Psoas muscle (tissue), 8 donors: Measurements from ENCODE around the gene SH2D3A. TPM values are rescaled to one million over a fixed set of nuclear protein-coding genes. Genes with fewer than 3 reads are reported as not detected.

Experiments
- ATAC-seq, 4 donors: fragments of 200-7000 bp; cut with Tn5 transposase; one replicate each; pipeline ENCODE4 v1.9.1; 2020; ENCODE audit warnings: moderate library complexity in 3 of 4, mild to moderate bottlenecking in 2 of 4
- DNase-seq, 2 donors: peaks; one replicate each; pipeline ENCODE4 v3.0.0-alpha.2; 2020
- H3K27ac ChIP-seq: fragments of 200-600 bp; one replicate; pipeline ENCODE4 v1.8.0; 2022
- H3K27me3 ChIP-seq, 3 donors: fragments of 200-600 bp in 1 of 3; one replicate each; pipeline versions ENCODE4 v1.6.1 to v1.8.0; 2013 to 2022; ENCODE audit warnings: low read length in 2 of 3, mild to moderate bottlenecking in 2 of 3, moderate library complexity in 1 of 3; ENCODE audit not compliant: insufficient read depth in 3 of 3
- H3K36me3 ChIP-seq, 2 donors: fragments of 200-600 bp in 1 of 2; one replicate each; pipeline versions ENCODE4 v1.6.1 to v1.8.0; 2013 to 2022; ENCODE audit warnings: low read depth in 1 of 2, mild to moderate bottlenecking in 1 of 2, moderate library complexity in 1 of 2; ENCODE audit not compliant: insufficient read depth in 1 of 2
- H3K4me1 ChIP-seq: fragments of 200-600 bp; one replicate; pipeline ENCODE4 v1.8.0; 2022
- H3K4me3 ChIP-seq: fragments of 200-600 bp; one replicate; pipeline ENCODE4 v1.8.0; 2022; ENCODE audit warnings: mild to moderate bottlenecking
- H3K9me3 ChIP-seq: fragments of 200-600 bp; one replicate; pipeline ENCODE4 v1.8.0; 2022
- CTCF ChIP-seq: fragments of 200-600 bp; IDR thresholded peaks from one replicate; pipeline ENCODE4 v1.8.0; 2022; ENCODE audit warnings: antibody characterized with exemption
- WGBS, 3 donors: extraction: QIAGEN DNeasy Blood & Tissue Kit; methylation state at CpG; one replicate each; pipeline versions ENCODE4 v1.1.6 to v1.1.7; 2013; 5-methylcytosine and 5-hydroxymethylcytosine counted together
- intact Hi-C, 2 donors: fragments of 100-400 bp; cut with DNase I; formaldehyde crosslinking; loops; one replicate each; pipeline versions ENCODE4 v1.11.0 to v1.14.2; 2022
- polyA plus RNA-seq, 3 donors: library from polyadenylated mRNA; stranded (reverse); fragments of 200-250 nt; gene quantifications; one replicate each; pipeline ENCODE4 v1.2.3, GENCODE V29; 2013
- total RNA-seq, 4 donors: library from RNA; stranded (reverse); fragmentation: NEBNext Ultra II Directional in 2 of 4; extraction: Animal tissue kit (Norgen Biotek cat#: 25700) in 2 of 4; gene quantifications; one replicate each; pipeline versions ENCODE4 v1.2.1 to v1.2.4, GENCODE V29; 2021 to 2023
- donor health status: healthy with polysubstance abuse.
- donor health status: DM: no; HTN: no; CAD: no; lungs with moderate emphysema.
- donor health status: Bipolar disorder and iron deficiency.
- donor health status: healthy.
- donor health status: DM: yes; HTN: yes; CAD: no.
- donor health status: DM: no; HTN: no; CAD: no.
- donor health status: DM: no; HTN: no; CAD: no.
- donor health status: DM: yes; HTN: yes; CAD: no.

Gene SH2D3A
- total and polyA plus RNA-seq, 7 donors: 0.07 to 0.17 (median 0.12) TPM; not detected in 3

- Histone ChIP-seq H3K27me3 (no peaks in the 10 kb centered on the region), H3K27ac (peak overlapping the region; percentile 94), H3K9me3 (no peaks in the 10 kb centered on the region), H3K36me3 (peaks cover 4 to 31% of the 10 kb centered on the region in 2 donors), H3K4me3 (peak overlapping the region; percentile 83), H3K4me1 (peaks cover 62% of the 10 kb centered on the region)
- no peak for TF ChIP-seq CTCF
- intact Hi-C loops: loop anchor here in 1 of 2 donors (10.0 kb wide), 1 partner anchor 366 kb away; the partner anchor contains the start of genes ALKBH7 and PSPN
- 1 to 4% (median 2%) methylated on average over 33 to 46 of the region's 46 CpGs for WGBS, 3 donors
- ATAC-seq: no peak
- peak; percentile 76 to 83 for DNase-seq
These were observed 26.5 kb downstream of the SH2D3A start for GRCh38 chr19:6740589-6741343.

- Histone ChIP-seq H3K9me3 (no peaks in the 10 kb centered on the region), H3K27me3 (no peaks in the 10 kb centered on the region), H3K36me3 (peaks cover 4 to 28% of the 10 kb centered on the region in 2 donors), H3K4me1 (peaks cover 55% of the 10 kb centered on the region), H3K4me3 (peak overlapping the region; percentile 83), H3K27ac (peak overlapping the region; percentile 94)
- intact Hi-C loops: loop anchor here (5.0 to 10.0 kb wide), 3 partner anchors 208 to 365 kb away; partner anchors contain the start of genes ALKBH7 (in 1 of the 2), PSPN (in 1 of the 2) and TNFSF9 (in 1 of the 2)
- peak; percentile 45 to 71 (median 61) for ATAC-seq
- DNase-seq: peak; percentile 72 to 91
- 0% methylated on average over 26 to 34 of the region's 34 CpGs for WGBS, 3 donors
- TF ChIP-seq CTCF: no peak
These were observed 27.2 kb downstream of the SH2D3A start for GRCh38 chr19:6739883-6740588.

GRCh38 chr19:6739390-6739882, 27.8 kb downstream of the SH2D3A start, which contains the start of gene TRIP10:
Gene TRIP10, plus strand, starts transcription at chr19:6739680. Its CDS starts 82 bp downstream, at chr19:6739762.
- WGBS, 3 donors: 0% methylated on average over 26 to 47 of the region's 47 CpGs
- peaks cover 4 to 28% of the 10 kb centered on the region in 2 donors for H3K36me3 ChIP-seq
- intact Hi-C loops: loop anchor here in 1 of 2 donors (5.0 kb wide), 2 partner anchors 207 to 222 kb away; partner anchors contain the start of gene TNFSF9
- H3K4me1 ChIP-seq: peaks cover 49% of the 10 kb centered on the region
- H3K27ac ChIP-seq: peak within 1 kb of the TSS; percentile 94
- no peak for TF ChIP-seq CTCF
- peak within 1 kb of the TSS; percentile 83 for H3K4me3 ChIP-seq
- peak; percentile 89 to 93 for DNase-seq
- no peaks in the 10 kb centered on the region for H3K9me3 ChIP-seq
- H3K27me3 ChIP-seq: no peaks in the 10 kb centered on the region
- peak; percentile 48 to 60 (median 54) for ATAC-seq

GRCh38 chr19:6738787-6739389, 28.3 kb downstream of the SH2D3A start:
- Histone ChIP-seq H3K27ac (peak overlapping the region; percentile 94), H3K27me3 (no peaks in the 10 kb centered on the region), H3K4me1 (peaks cover 44% of the 10 kb centered on the region), H3K36me3 (peaks cover 4 to 28% of the 10 kb centered on the region in 2 donors), H3K4me3 (peak overlapping the region; percentile 83), H3K9me3 (no peaks in the 10 kb centered on the region)
- DNase-seq (peak; percentile 65 to 86), ATAC-seq (peak in 1 of 4 donors; percentile 0)
- WGBS, 3 donors: 11 to 15% (median 14%) methylated on average over 24 of the region's 24 CpGs
- TF ChIP-seq CTCF: no peak
- intact Hi-C loops: loop anchor here (1.0 to 5.0 kb wide), 3 partner anchors 124 to 222 kb away; partner anchors contain the start of gene TNFSF9 (in 1 of the 2)
